ENCODE measurements around the gene ATR. TPM values are rescaled to one million over a fixed set of nuclear protein-coding genes. Genes with fewer than 3 reads are reported as not detected.

Gene ATR
- total and polyA plus RNA-seq, 9 of the 15 experiments (the other 6 are each of a cell fraction or from before 2014, with no cell fraction given): 18.0 to 37.8 (median 23.2) TPM

- H2AFZ ChIP-seq (ENCODE audit: low read depth, low read length): peak overlapping the region; percentile 94; the same call in 1 of the 2 replicates
These were observed 1.5 kb upstream of the ATR start for GRCh38 chr3:142580061-142580423.

GRCh38 chr3:142577696-142578328 is 721 bp downstream of the ATR start:
- BruUV-seq (replicated peaks): TSS peak; percentile 55
- in situ Hi-C loops (cut with MboI): no loop called here
- TF ChIP-seq MTF1 (CRISPR knock-in tag; IDR thresholded peaks at IDR 0.05; ENCODE audit: borderline replicate concordance): no peak
- TF ChIP-seq PURB (CRISPR knock-in tag; IDR thresholded peaks at IDR 0.05; ENCODE audit: low read depth): no peak
- no peak for TF ChIP-seq ZNF707 (CRISPR knock-in tag; conservative IDR thresholded peaks at IDR 0.05)
- no peak for TF ChIP-seq E2F4 (CRISPR knock-in tag; IDR thresholded peaks at IDR 0.05; ENCODE audit: low read depth)
- no peak for TF ChIP-seq SOX6 (IDR thresholded peaks at IDR 0.05)
- 0 out of 4 replicates have a peak, but pooled peaks of 1 of the 2 experiments have one; percentile 15 for TF ChIP-seq KDM1A (IDR thresholded peaks at IDR 0.05)

More at GRCh38 chr3:142580061-142580423, 1.5 kb upstream of the ATR start:
- Histone ChIP-seq H3K79me2 (ENCODE audit: control insufficient read depth, insufficient read depth, low read length) (peaks cover 35% of the 10 kb centered on the region), H3K36me3 (ENCODE audit: control insufficient read depth, insufficient read depth, low read length) (peaks cover 9% of the 10 kb centered on the region; the same call in 2 of the 3 replicates), H4K20me1 (replicated peaks; ENCODE audit: control insufficient read depth, insufficient read depth, low read length) (no peaks in the 10 kb centered on the region), H3K9me1 (ENCODE audit: control insufficient read depth, insufficient read depth, low read length) (no peaks in the 10 kb centered on the region), H3K27me3 (ENCODE audit: control insufficient read depth in 2 of 2, insufficient read depth in 2 of 2, low read length in 2 of 2) (no peaks in the 10 kb centered on the region), H3K4me1 (replicated peaks in 1 of 2; ENCODE audit: control insufficient read depth in 2 of 2, insufficient read depth in 2 of 2, low read length in 2 of 2) (peaks cover 8 to 10% of the 10 kb centered on the region in 2 experiments; a peak in 4 of 5 replicates), H3K9me3 (replicated peaks; ENCODE audit: control insufficient read depth, insufficient read depth, low read depth, low read length) (no peaks in the 10 kb centered on the region), H3K4me3 (no peak overlapping the region), H3K27ac (ENCODE audit: extremely low read depth, low read depth, low read length) (no peak overlapping the region), H3K4me2 (ENCODE audit: insufficient read depth, low read length) (peak overlapping the region; percentile 94; the same call in 1 of the 2 replicates), H3K9ac (ENCODE audit: insufficient read depth in 1 of 2, low read depth in 2 of 2, low read length in 2 of 2) (no peak overlapping the region)
- DNase-seq (ENCODE audit: extremely low read depth in 1 of 4, low spot score in 3 of 4): no peak
- intact Hi-C loops (cut with micrococcal nuclease): no loop called here
- in situ Hi-C loops (cut with MboI): loop anchor here (10.0 kb wide), 1 partner anchor 325 kb away; no protein-coding TSS in a partner anchor
- BruUV-seq (replicated peaks): no TSS peak
- no peak for ATAC-seq
- POLR2A ChIA-PET: interaction anchor here (0.6 to 3.5 kb wide), 3 partner anchors 10 to 50 kb away, joined by 3 to 20 read pairs (median 4); no protein-coding TSS in a partner anchor
- FAIRE-seq: no peak
- CTCF ChIA-PET (ENCODE audit: low intra/inter-chr PET ratio): no interaction called here
- WGBS (ENCODE audit: insufficient coverage, low coverage, missing lambda C conversion rate): 58% methylated on average over 1 of the region's 1 CpG
- TF ChIP-seq CHD2 (IDR thresholded peaks at IDR 0.05; ENCODE audit: low read depth, low read length) (no peak), CEBPG (CRISPR knock-in tag; IDR thresholded peaks at IDR 0.05) (no peak), CEBPG (tag; conservative IDR thresholded peaks at IDR 0.05 in 1 of 2, IDR thresholded peaks at IDR 0.05 in 1 of 2) (no peak), ZNF3 (CRISPR knock-in tag; IDR thresholded peaks at IDR 0.05) (peak; percentile 48; the same call in 1 of the 2 replicates)

More at GRCh38 chr3:142577696-142578328, 721 bp downstream of the ATR start:
- no peaks in the 10 kb centered on the region for H3K9me3 ChIP-seq (replicated peaks; ENCODE audit: control insufficient read depth, insufficient read depth, low read depth, low read length)
- no peaks in the 10 kb centered on the region for H4K20me1 ChIP-seq (replicated peaks; ENCODE audit: control insufficient read depth, insufficient read depth, low read length)
- peak overlapping the region; percentile 86 for H3K4me3 ChIP-seq
- H2AFZ ChIP-seq (ENCODE audit: low read depth, low read length): peak overlapping the region; percentile 94
- no peaks in the 10 kb centered on the region for H3K9me1 ChIP-seq (ENCODE audit: control insufficient read depth, insufficient read depth, low read length)
- no peak for FAIRE-seq
- ChIA-PET POLR2A (interaction anchor here (0.5 to 1.8 kb wide), 9 partner anchors 12 to 619 kb away, joined by 3 to 9 read pairs (median 4); partner anchors contain the start of genes PLS1 and U2SURP), CTCF (ENCODE audit: low intra/inter-chr PET ratio) (no interaction called here)
- intact Hi-C loops (cut with micrococcal nuclease): no loop called here
- peak overlapping the region; percentile 94 for H3K4me2 ChIP-seq (ENCODE audit: insufficient read depth, low read length)
- H3K27me3 ChIP-seq (ENCODE audit: control insufficient read depth in 2 of 2, insufficient read depth in 2 of 2, low read length in 2 of 2): no peaks in the 10 kb centered on the region
- H3K9ac ChIP-seq (ENCODE audit: insufficient read depth in 1 of 2, low read depth in 2 of 2, low read length in 2 of 2): peak overlapping the region; percentile 86 to 98
- peak overlapping the region; percentile 94 for H3K27ac ChIP-seq (ENCODE audit: extremely low read depth, low read depth, low read length)
- H3K36me3 ChIP-seq (ENCODE audit: control insufficient read depth, insufficient read depth, low read length): peaks cover 19% of the 10 kb centered on the region; the same call in 2 of the 3 replicates
- peaks cover 57% of the 10 kb centered on the region for H3K79me2 ChIP-seq (ENCODE audit: control insufficient read depth, insufficient read depth, low read length)
- DNase-seq (ENCODE audit: extremely low read depth in 1 of 4, low spot score in 3 of 4): peak in 1 of 4 experiments; percentile 18
- ATAC-seq: no peak
- under 1% methylated on average over 12 of the region's 12 CpGs for WGBS (ENCODE audit: insufficient coverage, low coverage, missing lambda C conversion rate)
- H3K4me1 ChIP-seq (replicated peaks in 1 of 2; ENCODE audit: control insufficient read depth in 2 of 2, insufficient read depth in 2 of 2, low read length in 2 of 2): peaks cover 11 to 15% of the 10 kb centered on the region in 2 experiments
